T-helper 1 cell treated with Interleukin-12 subunit alpha and Interleukin-12 subunit beta and Interleukin-4 antibody, amounts not matched to agents 30 ng/mL and 1 ng/mL, for 36 hours (primary cell): ENCODE measurements around the gene TBC1D3I. TPM values are rescaled to one million over a fixed set of nuclear protein-coding genes. Genes with fewer than 3 reads are reported as not detected.
"Not testable (repeated sequence)": the region's sequence is repeated elsewhere in the genome, so short reads cannot be mapped to it uniquely, and the experiment has no call there.

Experiments
- intact Hi-C: fragments of 100-400 bp; cut with micrococcal nuclease; formaldehyde crosslinking; loops from one replicate; pipeline ENCODE4 v1.15.1; 2024
- total RNA-seq: library from RNA; stranded (reverse); gene quantifications from 2 replicates; pipeline ENCODE4 v1.2.3, GENCODE V29; 2022

TBC1D3I gene
- 0.69 and 2.6 TPM in 2 replicates for total RNA-seq

- intact Hi-C loops = not testable (repeated sequence)
Measured at GRCh38 chr17:36264470-36264869, at the start of gene TBC1D3I. Gene TBC1D3I, minus strand, starts transcription at chr17:36264570. Its CDS starts 1,585 bp downstream, at chr17:36262985.

GRCh38 chr17:36295161-36295560 lies 30.8 kb upstream of the TBC1D3I start:
- intact Hi-C loops = not testable (repeated sequence)

- intact Hi-C loops = not testable (repeated sequence)
Measured at GRCh38 chr17:36289965-36290612, 25.7 kb upstream of the TBC1D3I start.

GRCh38 chr17:36284219-36284618 lies 19.8 kb upstream of the TBC1D3I start:
- intact Hi-C loops = not testable (repeated sequence)

- intact Hi-C loops = not testable (repeated sequence)
Measured at GRCh38 chr17:36283256-36283655, 18.9 kb upstream of the TBC1D3I start.

- intact Hi-C loops = not testable (repeated sequence)
Measured at GRCh38 chr17:36242046-36242445, 22.3 kb downstream of the TBC1D3I start.

- intact Hi-C loops = not testable (repeated sequence)
Measured at GRCh38 chr17:36229644-36230043, 34.7 kb downstream of the TBC1D3I start.

- intact Hi-C loops = not testable (repeated sequence)
Measured at GRCh38 chr17:36222967-36223366, 41.4 kb downstream of the TBC1D3I start.

- intact Hi-C loops = not testable (repeated sequence)
Measured at GRCh38 chr17:36221581-36222100, 42.7 kb downstream of the TBC1D3I start.

- intact Hi-C loops = not testable (repeated sequence)
Measured at GRCh38 chr17:36220737-36221580, 43.4 kb downstream of the TBC1D3I start.

GRCh38 chr17:36219556-36219955 lies 44.8 kb downstream of the TBC1D3I start:
- intact Hi-C loops = not testable (repeated sequence)

- intact Hi-C loops = not testable (repeated sequence)
Measured at GRCh38 chr17:36215406-36216308, 48.7 kb downstream of the TBC1D3I start.

- intact Hi-C loops = no loop called here
Measured at GRCh38 chr17:36214918-36215317, 49.5 kb downstream of the TBC1D3I start.

- intact Hi-C loops = no loop called here
Measured at GRCh38 chr17:36213695-36214094, 50.7 kb downstream of the TBC1D3I start.

- intact Hi-C loops = no loop called here
Measured at GRCh38 chr17:36212966-36213365, 51.4 kb downstream of the TBC1D3I start.

- intact Hi-C loops = no loop called here
Measured at GRCh38 chr17:36212272-36212605, 52.1 kb downstream of the TBC1D3I start.

- intact Hi-C loops = not testable (repeated sequence)
Measured at GRCh38 chr17:36211484-36212271, 52.7 kb downstream of the TBC1D3I start.

GRCh38 chr17:36210439-36211211 lies 53.7 kb downstream of the TBC1D3I start, which contains the start of gene CCL4L2:
Gene CCL4L2, plus strand, starts transcription at chr17:36211063.
- intact Hi-C loops = not testable (repeated sequence)

GRCh38 chr17:36209575-36209974 lies 54.8 kb downstream of the TBC1D3I start:
- intact Hi-C loops = no loop called here

- intact Hi-C loops = not testable (repeated sequence)
Measured at GRCh38 chr17:36207383-36207782, 57.0 kb downstream of the TBC1D3I start.
